GM19372 (cell line): ENCODE measurements around the gene SAXO2.
"Not testable (repeated sequence)": the region's sequence is repeated elsewhere in the genome, so short reads cannot be mapped to it uniquely, and the experiment has no call there.

Experiments used
- ATAC-seq: cut with Tn5 transposase; IDR thresholded peaks from one replicate; pipeline ENCODE4 v1.9.1; 2021; ENCODE audit warnings: mild to moderate bottlenecking, low read depth, moderate library complexity; ENCODE audit not compliant: unreplicated experiment

The SAXO2 gene

GRCh38 chr15:82262422-82263026 is at the start of gene SAXO2, which contains the start of gene EFL1:
TSS of gene SAXO2 (plus strand) at chr15:82262818. CDS start at chr15:82262880, 62 bp downstream.
TSS of gene EFL1 (minus strand) at chr15:82262734. CDS start at chr15:82261778, 956 bp downstream.
- ATAC-seq, result peak; percentile 94

DNA sequence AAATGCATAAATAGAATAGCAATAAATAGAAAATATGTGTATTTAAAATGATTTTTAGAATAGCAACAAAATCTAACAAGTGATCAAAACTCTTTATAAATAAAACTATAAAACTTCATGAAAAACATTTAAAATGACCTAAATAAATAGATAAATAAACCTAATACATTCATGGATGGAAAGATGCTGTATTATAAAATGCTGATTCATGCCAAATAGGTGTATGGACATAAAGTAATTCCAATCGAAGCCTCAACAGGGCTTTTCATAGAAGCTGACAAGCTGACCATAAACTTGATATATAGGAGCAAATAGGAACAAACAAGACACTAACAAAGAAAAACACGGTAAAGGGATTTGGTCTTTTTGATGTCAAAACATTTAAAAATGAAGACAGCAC is 46.5 kb upstream of the SAXO2 start:
- ATAC-seq, result not testable (repeated sequence)

DNA sequence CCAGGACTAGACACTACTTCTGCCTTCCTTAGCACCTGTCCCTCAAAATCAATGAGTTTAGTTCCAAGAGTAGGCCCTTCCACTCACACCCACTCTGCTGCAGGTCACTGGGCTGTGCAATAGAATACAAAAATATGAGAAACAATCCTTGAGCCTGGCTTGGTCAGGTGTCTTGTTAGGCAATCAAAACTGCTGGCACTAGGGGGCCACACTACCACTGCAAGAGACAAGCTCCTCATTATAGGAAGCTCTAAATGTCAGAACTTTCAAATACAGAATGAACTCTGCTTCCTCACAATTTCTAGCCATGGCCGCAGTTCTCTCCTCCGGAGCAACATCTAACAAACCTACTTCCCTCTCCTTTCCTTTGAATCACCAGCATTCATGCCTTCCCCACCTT is 41.1 kb upstream of the SAXO2 start:
- ATAC-seq, result not testable (repeated sequence)

GRCh38 chr15:82228750-82229149 is 33.9 kb upstream of the SAXO2 start:
- ATAC-seq, result no peak

- ATAC-seq, result no peak
Observed at GRCh38 chr15:82231233-82231632, 31.4 kb upstream of the SAXO2 start.

GRCh38 chr15:82231842-82232241 is 30.8 kb upstream of the SAXO2 start:
- no peak for ATAC-seq

DNA sequence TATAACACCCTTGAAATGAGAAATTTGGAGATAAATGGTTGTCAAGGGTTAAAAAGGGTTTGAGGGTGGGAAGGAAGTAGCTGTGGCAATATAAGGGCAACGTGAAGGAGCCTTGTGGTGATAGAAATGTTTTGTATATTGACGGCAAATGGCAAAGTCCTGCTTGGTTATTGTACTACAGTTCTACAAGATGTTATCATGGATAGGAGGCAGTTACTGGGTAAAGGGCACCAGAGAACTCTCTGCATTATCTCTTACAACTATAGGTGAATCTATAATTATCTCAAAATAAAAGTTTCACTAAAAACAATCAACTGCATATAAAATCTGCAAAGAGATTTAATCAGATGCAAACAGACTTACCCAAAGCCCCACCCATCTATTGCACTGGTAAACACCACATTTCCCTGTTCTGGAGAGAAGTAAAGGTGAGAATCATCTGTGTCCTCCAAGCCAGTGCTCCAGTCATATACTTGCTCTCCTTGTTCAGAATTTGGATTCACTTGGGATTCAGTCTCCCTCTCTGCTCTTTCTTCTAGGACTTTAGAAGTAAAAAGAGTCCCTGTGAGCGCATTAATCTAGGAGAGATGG is 24.6 kb upstream of the SAXO2 start:
- ATAC-seq, result not testable (repeated sequence)

DNA sequence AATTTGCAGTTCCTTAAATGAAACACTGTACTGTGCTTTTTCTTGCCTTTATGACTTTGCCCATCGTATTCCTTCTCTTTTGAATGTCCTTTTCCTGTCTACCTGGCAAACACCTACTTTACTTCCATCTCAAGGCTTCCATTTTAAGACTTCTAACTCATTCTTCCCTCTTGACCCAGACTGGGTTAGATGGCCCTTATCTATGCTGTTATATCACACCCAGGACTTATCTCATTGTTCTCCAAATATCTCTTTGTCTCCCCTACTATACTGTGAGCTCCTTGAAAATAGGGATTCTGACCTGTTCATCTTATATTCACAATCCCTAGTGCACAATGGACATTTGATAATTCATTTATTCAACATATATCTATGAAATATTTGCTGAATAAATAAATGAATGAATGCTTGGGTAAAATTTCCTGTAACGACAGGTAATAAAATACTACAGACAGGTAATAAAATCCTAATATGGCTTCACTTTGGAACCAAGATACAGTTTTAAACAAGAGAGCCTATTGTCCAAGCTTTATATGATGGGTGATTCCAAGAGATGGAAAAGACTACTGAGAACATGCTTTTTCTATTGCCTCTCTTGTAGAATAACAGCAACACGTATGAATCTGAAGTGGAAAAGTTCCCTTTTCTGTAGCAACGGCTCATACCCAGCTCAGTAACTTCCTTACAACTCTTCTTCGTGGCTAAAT is 22.8 kb upstream of the SAXO2 start:
- ATAC-seq, result no peak

DNA sequence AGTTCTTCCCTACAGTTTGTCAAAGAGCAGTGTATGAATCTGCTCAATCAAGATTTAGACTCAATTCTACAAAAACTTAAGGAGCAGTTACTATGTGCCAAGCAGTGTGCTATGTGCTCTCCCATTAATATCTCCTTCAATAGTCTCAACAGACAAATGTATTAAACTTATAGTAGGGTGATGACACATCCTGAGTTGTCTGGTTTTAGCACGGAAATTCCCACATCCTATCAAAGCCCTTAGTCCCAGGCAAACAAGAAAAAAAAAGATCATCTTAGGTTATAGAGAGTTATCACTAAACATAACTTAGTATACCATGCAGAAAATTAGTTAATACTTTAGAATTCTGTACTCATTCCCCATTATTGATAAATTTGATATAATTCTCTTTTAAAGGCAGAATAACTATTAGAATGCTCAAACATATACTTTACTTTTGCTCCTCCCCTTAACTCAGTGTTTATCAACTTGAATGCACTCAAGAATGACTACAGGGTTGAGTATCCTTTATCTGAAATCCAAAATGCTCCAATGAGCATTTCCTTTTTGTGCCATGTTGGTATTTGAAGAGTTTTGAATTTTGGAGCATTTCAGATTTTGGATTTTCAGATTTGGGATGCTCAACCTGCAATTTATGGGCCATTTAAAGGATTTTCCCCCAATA is 20.6 kb upstream of the SAXO2 start:
- ATAC-seq, result not testable (repeated sequence)

DNA sequence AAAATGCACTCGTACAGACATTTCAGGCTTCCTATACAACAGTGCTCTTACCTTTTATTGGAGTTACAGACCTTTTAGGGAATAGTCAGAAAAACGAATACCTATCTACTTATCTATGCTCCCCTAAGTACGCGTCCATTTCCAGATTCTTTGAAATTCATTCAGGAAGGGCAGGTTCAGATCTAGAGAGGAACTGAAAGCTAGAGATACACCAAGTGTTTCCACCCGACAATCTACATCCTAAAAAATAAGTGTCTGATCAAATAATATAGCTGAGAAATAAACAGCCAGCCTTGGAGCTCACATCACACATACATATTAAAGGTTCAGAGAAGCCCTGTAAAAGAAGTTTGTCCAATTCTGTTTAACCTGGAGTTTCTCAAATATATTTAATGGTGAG is 19.0 kb upstream of the SAXO2 start:
- ATAC-seq, result not testable (repeated sequence)

DNA sequence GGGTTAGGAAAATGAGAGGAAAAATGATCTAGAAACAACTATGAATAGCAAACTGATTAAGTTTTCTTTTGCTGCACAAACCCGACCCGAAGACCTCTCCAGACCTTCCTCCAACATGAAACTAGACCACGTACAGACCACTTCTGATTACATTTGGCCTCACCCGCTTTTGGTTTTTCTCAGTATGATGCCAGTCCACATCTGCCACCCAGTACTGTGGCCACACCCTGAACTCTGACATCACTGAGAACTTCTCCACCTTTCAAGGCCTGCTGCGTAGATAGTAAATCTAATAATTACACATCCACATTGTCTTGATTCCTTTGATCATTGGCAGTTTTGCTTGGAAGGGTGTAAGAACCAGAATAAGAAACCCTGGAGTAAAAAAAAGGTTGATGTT is 16.7 kb upstream of the SAXO2 start:
- not testable (repeated sequence) for ATAC-seq

GRCh38 chr15:82248261-82248660 is 14.4 kb upstream of the SAXO2 start:
- not testable (repeated sequence) for ATAC-seq

GRCh38 chr15:82261566-82262421 is 824 bp upstream of the SAXO2 start:
- not testable (repeated sequence) for ATAC-seq

DNA sequence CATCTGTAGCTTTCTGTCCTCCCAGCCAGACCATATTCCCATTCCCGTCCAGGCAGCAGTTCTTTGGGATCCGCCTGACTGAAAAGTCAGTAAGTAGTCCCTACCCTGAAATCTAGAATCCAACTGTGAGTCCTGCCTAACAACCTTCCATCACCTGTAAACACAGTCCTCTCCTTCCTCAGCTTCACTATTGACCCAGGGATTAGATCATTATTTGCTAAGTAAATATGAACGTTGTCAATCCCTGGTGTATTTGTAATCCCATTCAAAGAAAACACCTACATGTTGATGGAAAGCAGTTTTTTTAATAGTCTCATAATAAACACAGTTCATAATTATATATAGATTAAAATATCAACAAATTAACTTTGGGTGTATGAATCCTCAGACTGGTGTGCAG is 732 bp downstream of the SAXO2 start:
- no peak for ATAC-seq

DNA sequence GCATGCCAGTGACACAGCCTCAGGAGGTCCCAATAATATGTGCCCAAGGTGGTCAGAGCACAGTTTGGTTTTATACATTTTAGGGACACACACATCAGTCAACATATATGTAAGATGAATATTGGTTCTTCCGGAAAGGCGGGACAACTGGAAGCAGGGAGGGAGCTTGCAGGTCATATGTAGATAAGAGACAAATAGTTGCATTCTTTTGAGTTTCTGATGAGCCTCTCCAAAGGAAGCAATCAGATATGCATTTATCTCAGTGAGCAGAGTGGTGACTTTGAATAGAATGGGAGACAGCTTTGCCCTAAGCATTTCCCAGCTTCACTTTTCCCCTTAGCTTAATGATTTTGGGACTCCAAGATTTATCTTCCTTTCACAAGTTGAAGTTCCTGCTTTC is 4.5 kb downstream of the SAXO2 start:
- ATAC-seq, result not testable (repeated sequence)

DNA sequence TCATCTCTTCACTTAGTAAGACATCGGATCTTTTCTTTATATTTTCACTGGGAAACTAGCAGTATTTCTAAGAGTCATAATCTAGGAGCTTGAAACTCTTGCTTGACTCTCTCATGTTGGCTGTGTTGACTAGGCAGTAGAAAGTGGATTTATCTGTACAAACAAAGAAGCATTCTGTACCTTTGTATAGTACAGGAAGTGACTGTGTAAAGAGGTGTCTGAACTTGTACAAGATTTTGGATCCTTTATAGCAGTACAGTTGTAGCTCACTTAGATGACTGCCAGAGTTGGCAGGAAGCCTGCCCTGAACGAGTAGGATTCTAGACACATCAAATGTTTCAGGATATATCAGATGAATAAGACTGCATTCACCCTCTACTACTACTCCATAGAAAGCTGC is 5.8 kb downstream of the SAXO2 start:
- not testable (repeated sequence) for ATAC-seq

DNA sequence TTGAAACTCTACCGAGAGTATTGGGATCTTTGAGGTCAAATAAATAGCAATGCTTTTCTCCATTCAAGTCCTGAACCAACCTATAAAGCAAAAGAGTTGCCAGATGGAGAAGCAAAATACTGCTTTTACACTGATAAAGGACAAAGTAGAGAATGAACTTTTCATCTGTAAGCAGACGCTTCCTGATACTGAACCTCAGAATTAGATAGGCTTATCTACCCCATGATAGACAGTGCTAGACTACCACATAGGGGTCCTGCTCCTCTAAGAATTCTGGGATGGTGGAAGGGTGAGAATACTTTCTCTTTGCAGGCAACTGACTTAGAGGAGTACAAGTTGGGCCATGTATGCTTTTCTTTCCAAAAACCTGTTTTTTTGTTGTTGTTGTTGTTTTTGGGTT is 9.5 kb downstream of the SAXO2 start:
- ATAC-seq, result no peak

- no peak for ATAC-seq
Observed at GRCh38 chr15:82275410-82275809, 12.8 kb downstream of the SAXO2 start.

DNA sequence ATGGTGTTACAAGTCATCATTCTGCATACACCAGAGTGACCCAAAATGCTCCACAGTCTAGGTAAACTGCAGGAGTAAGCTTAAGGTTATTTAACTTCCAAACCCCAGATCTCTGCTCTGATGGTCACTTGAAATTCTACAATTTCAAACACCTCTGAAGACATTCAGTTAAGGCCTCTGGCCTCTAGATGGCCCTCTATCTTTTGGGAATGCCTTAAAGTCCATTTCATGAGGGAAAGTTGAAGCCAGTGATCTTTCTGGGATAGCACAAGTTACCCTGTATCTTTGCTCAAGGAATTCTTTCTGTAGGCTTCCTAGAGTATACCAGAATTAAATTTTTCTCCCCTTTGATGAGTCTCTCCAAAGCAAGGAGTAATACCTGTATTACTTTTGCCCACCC is 18.7 kb downstream of the SAXO2 start:
- not testable (repeated sequence) for ATAC-seq

DNA sequence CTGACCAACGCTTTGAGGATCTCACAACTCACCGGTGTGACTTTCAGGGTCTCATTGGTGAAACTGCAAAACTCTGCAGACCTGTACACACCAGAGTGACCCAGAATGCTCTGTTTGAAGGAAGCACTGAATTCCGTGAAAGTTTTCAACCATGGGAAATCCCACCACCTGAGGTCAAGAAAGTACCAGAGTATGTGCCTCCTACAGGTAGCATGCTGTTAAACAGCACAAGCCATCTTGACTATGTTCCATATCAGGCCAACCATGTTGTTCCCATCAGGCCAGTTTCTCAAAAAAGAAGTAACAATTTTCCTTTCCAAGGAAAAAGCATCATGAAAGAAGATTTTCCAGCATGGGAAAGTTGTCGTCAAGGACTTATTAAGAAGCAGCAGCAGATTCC is 19.8 kb downstream of the SAXO2 start:
- ATAC-seq, result not testable (repeated sequence)
